PC-3 (cell line): ENCODE data around the gene ARHGAP32. TPM values are rescaled to one million over a fixed set of nuclear protein-coding genes. Genes with fewer than 3 reads are reported as not detected.

ENCODE experiments used
- ATAC-seq: fragments of 200-7000 bp; cut with Tn5 transposase; 2 replicates; pipeline ENCODE4 v1.9.1; 2020; ENCODE audit warnings: mild to moderate bottlenecking, moderate library complexity
- BruUV-seq: library from RNA; stranded (reverse); fragments of 400-500 nt; replicated peaks from 2 replicates; lab custom pipeline; 2021; lab: Mats Ljungman, UMichigan
- CTCF ChIA-PET: fragments of 300-600 bp; sonication (Branson Sonifier 250); formaldehyde crosslinking; loops from one replicate; lab custom pipeline; 2022; ENCODE audit warnings: antibody characterized with exemption; lab: Charles Lee
- POLR2A ChIA-PET: fragments of 300-600 bp; sonication (Branson Sonifier 250); formaldehyde crosslinking; loops from one replicate; lab custom pipeline; 2022; ENCODE audit warnings: antibody characterized with exemption; ENCODE audit not compliant: unreplicated experiment; lab: Charles Lee
- DNase-seq: peaks from one replicate; pipeline ENCODE4 v3.0.0-alpha.2; 2015
- H2AFZ ChIP-seq: fragments of 300-600 bp; sonication (generic); 2 replicates; pipeline ENCODE4 v1.6.0; 2016; ENCODE audit warnings: antibody characterized with exemption, low read length
- H3F3A ChIP-seq: fragments of 300-600 bp; sonication (generic); one replicate; pipeline ENCODE4 v1.6.0; 2017; ENCODE audit warnings: antibody characterized with exemption, low read length, control low read depth, mild to moderate bottlenecking; ENCODE audit not compliant: unreplicated experiment
- H3K27ac ChIP-seq: fragments of 300-600 bp; sonication (generic); 2 replicates; pipeline ENCODE4 v1.5.1; 2016; ENCODE audit warnings: mild to moderate bottlenecking, low read length
- H3K27me3 ChIP-seq: fragments of 300-600 bp; sonication (generic); 2 replicates; pipeline ENCODE4 v1.6.1; 2016; ENCODE audit warnings: low read length, mixed read lengths
- H3K36me3 ChIP-seq: fragments of 300-600 bp; sonication (generic); 2 replicates; pipeline ENCODE4 v1.6.1; 2016; ENCODE audit warnings: low read depth, mixed run types, low read length, mixed read lengths
- H3K4me1 ChIP-seq: fragments of 300-600 bp; sonication (generic); 2 replicates; pipeline ENCODE4 v1.5.1; 2016; ENCODE audit warnings: low read length; ENCODE audit not compliant: insufficient read depth
- H3K4me2 ChIP-seq: fragments of 300-600 bp; sonication (generic); 2 replicates; pipeline ENCODE4 v1.6.0; 2016; ENCODE audit warnings: low read length
- H3K4me3 ChIP-seq: fragments of 300-600 bp; sonication (generic); 2 replicates; pipeline ENCODE4 v1.5.1; 2016; ENCODE audit warnings: mild to moderate bottlenecking, low read length, mixed read lengths
- H3K79me2 ChIP-seq: fragments of 300-600 bp; sonication (generic); 2 replicates; pipeline ENCODE4 v1.6.1; 2017; ENCODE audit warnings: low read length, mixed read lengths
- H3K9ac ChIP-seq: fragments of 300-600 bp; sonication (generic); 2 replicates; pipeline ENCODE4 v1.6.0; 2016; ENCODE audit warnings: mild to moderate bottlenecking, low read length
- H3K9me2 ChIP-seq: fragments of 300-600 bp; sonication (generic); replicated peaks from 2 replicates; pipeline ENCODE4 v1.6.1; 2016; ENCODE audit warnings: mixed run types, low read length, mixed read lengths
- H3K9me3 ChIP-seq: fragments of 300-600 bp; sonication (generic); 2 replicates; pipeline ENCODE4 v1.6.1; 2016; ENCODE audit warnings: low read length, mixed read lengths
- H4K20me1 ChIP-seq: fragments of 300-600 bp; sonication (generic); 2 replicates; pipeline ENCODE4 v1.6.1; 2016; ENCODE audit warnings: low read length, mixed read lengths
- CTCF ChIP-seq: fragments of 300-600 bp; sonication (generic); conservative IDR thresholded peaks from 2 replicates; pipeline ENCODE4 v1.5.1; 2017; ENCODE audit warnings: antibody characterized with exemption, low read depth, mild to moderate bottlenecking, low read length
- EZH2 ChIP-seq: fragments of 300-600 bp; sonication (generic); IDR thresholded peaks from one replicate; pipeline ENCODE4 v1.6.1; 2017; ENCODE audit warnings: antibody characterized with exemption, mild to moderate bottlenecking, low read length; ENCODE audit not compliant: unreplicated experiment
- EZH2phosphoT487 ChIP-seq: fragments of 300-600 bp; sonication (generic); IDR thresholded peaks from 2 replicates; pipeline ENCODE4 v1.6.1; 2018; ENCODE audit warnings: mild to moderate bottlenecking, antibody characterized with exemption, low read length, borderline replicate concordance
- intact Hi-C: fragments of 100-400 bp; cut with micrococcal nuclease; formaldehyde crosslinking; loops from 2 replicates; pipeline ENCODE4 v1.9.0; 2023
- total RNA-seq: library from RNA; depleted of rRNA; stranded (reverse); fragments of >200 nt; gene quantifications from 2 replicates; pipeline ENCODE4 v1.2.3, GENCODE V29; 2014

ARHGAP32 gene
- total RNA-seq, 1 experiment from 2014 or later: 13.7 TPM

DNA sequence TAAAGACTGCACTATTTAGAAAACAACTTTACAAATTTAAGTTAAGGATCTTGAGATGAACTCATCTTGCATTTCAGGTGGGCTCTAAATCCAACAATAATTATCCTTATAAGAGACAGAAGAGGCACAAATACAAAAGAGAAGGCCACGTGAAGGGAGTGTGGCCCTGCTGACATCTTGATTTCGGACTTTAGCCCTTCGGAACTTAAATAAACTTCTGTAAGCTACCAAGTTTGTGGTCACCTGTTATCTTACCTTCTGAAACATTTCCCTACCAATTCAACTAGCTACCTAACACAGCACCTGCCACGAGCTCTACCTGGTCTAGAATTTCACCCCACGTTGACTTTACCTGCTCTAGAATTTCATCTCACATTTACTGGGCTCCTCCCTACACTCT is 42.9 kb upstream of the ARHGAP32 start:
- TF ChIP-seq EZH2 (no peak), EZH2phosphoT487 (no peak), CTCF (no peak)
- CTCF ChIA-PET: no interaction called here
- Histone ChIP-seq H3K9me3 (no peaks in the 10 kb centered on the region), H3K9me2 (no peaks in the 10 kb centered on the region), H2AFZ (no peak overlapping the region), H3K27me3 (no peaks in the 10 kb centered on the region), H3K27ac (no peak overlapping the region), H3K4me1 (no peaks in the 10 kb centered on the region), H3K4me3 (no peak overlapping the region), H4K20me1 (no peaks in the 10 kb centered on the region), H3K9ac (no peak overlapping the region), H3F3A (no peaks in the 10 kb centered on the region), H3K79me2 (no peaks in the 10 kb centered on the region), H3K36me3 (no peaks in the 10 kb centered on the region), H3K4me2 (no peak overlapping the region)
- no TSS peak for BruUV-seq
- DNase-seq (no peak), ATAC-seq (no peak)
- POLR2A ChIA-PET: no interaction called here
- intact Hi-C loops: loop anchor here (5.0 kb wide), 1 partner anchor 517 kb away; no protein-coding TSS in a partner anchor

DNA sequence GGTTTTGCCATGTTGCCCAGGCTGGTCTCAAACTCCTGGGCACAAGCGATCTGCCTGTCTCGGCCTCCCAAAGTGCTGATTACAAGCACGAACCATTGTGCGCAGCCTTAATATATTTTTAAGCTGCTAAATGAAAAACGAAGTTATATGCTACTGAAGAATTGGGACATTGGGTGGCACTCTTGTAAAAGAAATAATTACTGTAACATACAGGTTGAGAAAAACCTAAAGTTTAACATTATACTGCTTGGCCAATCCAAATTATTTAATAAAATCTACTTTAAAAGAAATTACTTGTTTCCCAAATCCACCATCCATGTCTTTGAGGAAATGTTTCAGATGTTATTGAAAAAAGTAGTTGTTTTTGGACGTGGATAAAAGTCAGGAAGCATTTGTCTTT is 37.9 kb upstream of the ARHGAP32 start:
- no peak overlapping the region for H3K4me2 ChIP-seq
- POLR2A ChIA-PET: no interaction called here
- no peak overlapping the region for H3K27ac ChIP-seq
- peaks cover 11% of the 10 kb centered on the region for H3K36me3 ChIP-seq
- no peak overlapping the region for H2AFZ ChIP-seq
- H3K27me3 ChIP-seq: no peaks in the 10 kb centered on the region
- peaks cover 12% of the 10 kb centered on the region for H3K9me3 ChIP-seq
- CTCF ChIA-PET: interaction anchor here (0.6 to 1.5 kb wide), 3 partner anchors 9 to 208 kb away, joined by 3 to 11 read pairs (median 3); no protein-coding TSS in a partner anchor
- BruUV-seq: no TSS peak
- DNase-seq (peak; percentile 43), ATAC-seq (peak; percentile 44; the same call in 1 of the 2 replicates)
- no peak for TF ChIP-seq EZH2phosphoT487
- no peak for TF ChIP-seq EZH2
- peak; percentile 55 for TF ChIP-seq CTCF
- no peaks in the 10 kb centered on the region for H4K20me1 ChIP-seq
- H3K4me3 ChIP-seq: no peak overlapping the region
- H3F3A ChIP-seq: no peaks in the 10 kb centered on the region
- no peak overlapping the region for H3K9ac ChIP-seq
- H3K4me1 ChIP-seq: peaks cover 10% of the 10 kb centered on the region
- intact Hi-C loops: loop anchor here (1.0 to 5.0 kb wide), 3 partner anchors 101 to 522 kb away; no protein-coding TSS in a partner anchor
- H3K9me2 ChIP-seq: no peaks in the 10 kb centered on the region
- no peaks in the 10 kb centered on the region for H3K79me2 ChIP-seq

- H2AFZ ChIP-seq: no peak overlapping the region
- peak overlapping the region; percentile 66; the same call in 1 of the 2 replicates for H3K27ac ChIP-seq
- no peaks in the 10 kb centered on the region for H4K20me1 ChIP-seq
- no peaks in the 10 kb centered on the region for H3F3A ChIP-seq
- H3K4me3 ChIP-seq: no peak overlapping the region
- H3K79me2 ChIP-seq: no peaks in the 10 kb centered on the region
- no peak overlapping the region for H3K9ac ChIP-seq
- ATAC-seq (no peak), DNase-seq (no peak)
- CTCF ChIA-PET: no interaction called here
- no peaks in the 10 kb centered on the region for H3K27me3 ChIP-seq
- intact Hi-C loops: no loop called here
- no peaks in the 10 kb centered on the region for H3K9me2 ChIP-seq
- peaks cover 11% of the 10 kb centered on the region for H3K36me3 ChIP-seq
- H3K4me1 ChIP-seq: peaks cover 21% of the 10 kb centered on the region
- TF ChIP-seq EZH2 (no peak), EZH2phosphoT487 (no peak), CTCF (no peak)
- POLR2A ChIA-PET: no interaction called here
- BruUV-seq: no TSS peak
- no peak overlapping the region for H3K4me2 ChIP-seq
- H3K9me3 ChIP-seq: peaks cover 12% of the 10 kb centered on the region
Observed at GRCh38 chr11:129226207-129226798, 34.2 kb upstream of the ARHGAP32 start.
